HepG2 (cell line): ENCODE results near the gene ARF6. TPM values are rescaled to one million over a fixed set of nuclear protein-coding genes. Genes with fewer than 3 reads are reported as not detected.

Source experiments
- CBX1 ChIP-seq: IDR thresholded peaks from one replicate; pipeline ENCODE4 v1.6.1; 2016; ENCODE audit warnings: antibody characterized with exemption, low read depth
- EHMT2 ChIP-seq: fragments of 200-600 bp; sonication (generic); IDR thresholded peaks from 2 replicates; pipeline ENCODE4 v1.7.0; 2017; ENCODE audit warnings: antibody characterized with exemption, low read depth, low read length, borderline replicate concordance
- FOXC1 ChIP-seq: sonication (generic); formaldehyde crosslinking; IDR thresholded peaks from 2 replicates; pipeline ENCODE4 v1.8.0; 2022; ENCODE audit warnings: mild to moderate bottlenecking, missing genetic modification reagents, borderline replicate concordance
- FOXK2 ChIP-seq: fragments of 450-650 bp; IDR thresholded peaks from 2 replicates; pipeline ENCODE4 v1.6.1; 2016
- MATR3 ChIP-seq: sonication (generic); formaldehyde crosslinking; IDR thresholded peaks from 2 replicates; pipeline ENCODE4 v1.4.0; 2020; ENCODE audit warnings: missing genetic modification reagents
- PAX8 ChIP-seq: sonication (generic); formaldehyde crosslinking; IDR thresholded peaks from 2 replicates; pipeline ENCODE4 v1.8.0; 2022; ENCODE audit warnings: mild to moderate bottlenecking, missing genetic modification reagents, borderline replicate concordance
- RCOR2 ChIP-seq: IDR thresholded peaks from 2 replicates; pipeline ENCODE4 v1.6.1; 2016; ENCODE audit warnings: missing biosample characterization, missing genetic modification reagents
- ZNF12 ChIP-seq: sonication (generic); formaldehyde crosslinking; IDR thresholded peaks from 2 replicates; pipeline ENCODE4 v1.5.0; 2020; ENCODE audit warnings: missing genetic modification reagents
- ZNF367 ChIP-seq: sonication (generic); formaldehyde crosslinking; IDR thresholded peaks from 2 replicates; pipeline ENCODE4 v1.4.0; 2020; ENCODE audit warnings: missing genetic modification reagents, borderline replicate concordance
- ZNF446 ChIP-seq: sonication (generic); formaldehyde crosslinking; IDR thresholded peaks from 2 replicates; pipeline ENCODE4 v1.5.0; 2020; ENCODE audit warnings: mild to moderate bottlenecking, missing genetic modification reagents
- ZNF550 ChIP-seq: sonication (generic); formaldehyde crosslinking; IDR thresholded peaks from 2 replicates; pipeline ENCODE4 v1.4.0; 2020; ENCODE audit warnings: mild to moderate bottlenecking, missing genetic modification reagents, borderline replicate concordance
- polyA plus RNA-seq, 8 experiments: library from polyadenylated mRNA; depleted of rRNA in 3 of 8; stranded (reverse) in 7 of 8; unstranded in 1 of 8; fragments of >200 nt; fragmentation: Illumina TruSeq in 4 of 8; extraction: Trizol in 4 of 8; gene quantifications; 2 replicates each; pipeline versions ENCODE4 v1.2.1 to v1.2.3, GENCODE V29; 2011 to 2016; ENCODE audit warnings: low read depth in 4 of 8, missing spikeins in 1 of 8, mixed read lengths in 1 of 8; ENCODE audit not compliant: insufficient read depth in 1 of 8
- total RNA-seq, 5 experiments: library from RNA; depleted of rRNA; stranded (reverse); fragments of >200 nt; fragmentation: Illumina TruSeq; extraction: Trizol; gene quantifications; 2 replicates each; pipeline ENCODE4 v1.2.3, GENCODE V29; 2016; ENCODE audit warnings: low read depth in 1 of 5
- TF ChIP-seq, protein P1 (sequence below): sonication (generic); formaldehyde crosslinking; conservative IDR thresholded peaks from 2 replicates; pipeline ENCODE4 v1.8.0; 2022; ENCODE audit warnings: mild to moderate bottlenecking, moderate library complexity, missing genetic modification reagents
- TF ChIP-seq, protein P2 (sequence below): sonication (generic); formaldehyde crosslinking; IDR thresholded peaks from 2 replicates; pipeline ENCODE4 v1.4.0; 2020; ENCODE audit warnings: mild to moderate bottlenecking, missing genetic modification reagents
- TF ChIP-seq, protein P3 (sequence below): IDR thresholded peaks from 2 replicates; pipeline ENCODE4 v1.6.1; 2016
- TF ChIP-seq, protein P4 (sequence below): sonication (generic); formaldehyde crosslinking; IDR thresholded peaks from 2 replicates; pipeline ENCODE4 v1.9.0; 2021; ENCODE audit warnings: missing genetic modification reagents, borderline replicate concordance
- TF ChIP-seq, protein P5 (sequence below): sonication (generic); formaldehyde crosslinking; IDR thresholded peaks from 2 replicates; pipeline ENCODE4 v1.4.0; 2020; ENCODE audit warnings: missing genetic modification reagents
- TF ChIP-seq, protein P6 (sequence below): sonication (generic); formaldehyde crosslinking; IDR thresholded peaks from 2 replicates; pipeline ENCODE4 v1.5.1; 2020; ENCODE audit warnings: missing genetic modification reagents, mild to moderate bottlenecking, borderline replicate concordance

The ARF6 gene
- total and polyA plus RNA-seq, 2 of the 13 experiments (the other 11 are each of a cell fraction or from before 2014, with no cell fraction given) = 12.7 to 31.9 TPM

DNA sequence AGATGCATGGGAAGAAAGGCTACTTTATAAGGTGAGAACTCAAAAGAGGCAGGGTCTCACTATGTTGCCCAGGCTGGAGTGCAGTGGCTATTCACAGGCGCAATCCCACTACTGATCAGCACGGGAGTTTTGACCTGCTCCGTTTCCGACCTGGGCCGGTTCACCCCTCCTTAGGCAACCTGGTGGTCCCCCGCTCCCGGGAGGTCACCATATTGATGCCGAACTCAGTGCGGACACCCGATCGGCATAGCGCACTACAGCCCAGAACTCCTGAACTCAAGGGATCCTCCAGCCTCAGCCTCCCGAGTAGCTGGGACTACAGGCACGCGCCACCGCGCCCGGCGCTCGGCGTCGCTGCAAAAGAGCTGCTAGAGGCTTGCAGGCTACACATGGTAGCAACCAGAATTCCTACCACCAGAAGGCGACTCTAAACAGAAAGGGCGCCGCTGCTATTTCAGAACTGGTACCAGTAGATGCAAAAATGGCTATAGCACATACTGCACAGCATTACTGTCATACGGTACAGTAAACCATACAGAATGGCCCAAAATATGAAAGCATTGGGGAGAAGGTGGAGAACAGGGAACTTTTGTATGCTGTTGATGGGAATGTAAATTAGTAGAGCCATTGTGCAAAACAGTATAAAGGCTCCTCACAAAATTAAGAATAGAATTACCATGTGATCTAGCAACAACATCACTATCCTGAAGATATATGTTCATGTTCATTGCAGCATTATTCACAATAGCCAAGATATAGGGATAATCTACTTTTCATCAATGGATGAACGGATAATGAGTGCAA, 39.1 kb upstream of the ARF6 start (continued):
- no peak for TF ChIP-seq FOXC1
- TF ChIP-seq, protein P1, sequence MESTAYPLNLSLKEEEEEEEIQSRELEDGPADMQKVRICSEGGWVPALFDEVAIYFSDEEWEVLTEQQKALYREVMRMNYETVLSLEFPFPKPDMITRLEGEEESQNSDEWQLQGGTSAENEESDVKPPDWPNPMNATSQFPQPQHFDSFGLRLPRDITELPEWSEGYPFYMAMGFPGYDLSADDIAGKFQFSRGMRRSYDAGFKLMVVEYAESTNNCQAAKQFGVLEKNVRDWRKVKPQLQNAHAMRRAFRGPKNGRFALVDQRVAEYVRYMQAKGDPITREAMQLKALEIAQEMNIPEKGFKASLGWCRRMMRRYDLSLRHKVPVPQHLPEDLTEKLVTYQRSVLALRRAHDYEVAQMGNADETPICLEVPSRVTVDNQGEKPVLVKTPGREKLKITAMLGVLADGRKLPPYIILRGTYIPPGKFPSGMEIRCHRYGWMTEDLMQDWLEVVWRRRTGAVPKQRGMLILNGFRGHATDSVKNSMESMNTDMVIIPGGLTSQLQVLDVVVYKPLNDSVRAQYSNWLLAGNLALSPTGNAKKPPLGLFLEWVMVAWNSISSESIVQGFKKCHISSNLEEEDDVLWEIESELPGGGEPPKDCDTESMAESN = no peak
- no peak for TF ChIP-seq EHMT2
- TF ChIP-seq, protein P2, sequence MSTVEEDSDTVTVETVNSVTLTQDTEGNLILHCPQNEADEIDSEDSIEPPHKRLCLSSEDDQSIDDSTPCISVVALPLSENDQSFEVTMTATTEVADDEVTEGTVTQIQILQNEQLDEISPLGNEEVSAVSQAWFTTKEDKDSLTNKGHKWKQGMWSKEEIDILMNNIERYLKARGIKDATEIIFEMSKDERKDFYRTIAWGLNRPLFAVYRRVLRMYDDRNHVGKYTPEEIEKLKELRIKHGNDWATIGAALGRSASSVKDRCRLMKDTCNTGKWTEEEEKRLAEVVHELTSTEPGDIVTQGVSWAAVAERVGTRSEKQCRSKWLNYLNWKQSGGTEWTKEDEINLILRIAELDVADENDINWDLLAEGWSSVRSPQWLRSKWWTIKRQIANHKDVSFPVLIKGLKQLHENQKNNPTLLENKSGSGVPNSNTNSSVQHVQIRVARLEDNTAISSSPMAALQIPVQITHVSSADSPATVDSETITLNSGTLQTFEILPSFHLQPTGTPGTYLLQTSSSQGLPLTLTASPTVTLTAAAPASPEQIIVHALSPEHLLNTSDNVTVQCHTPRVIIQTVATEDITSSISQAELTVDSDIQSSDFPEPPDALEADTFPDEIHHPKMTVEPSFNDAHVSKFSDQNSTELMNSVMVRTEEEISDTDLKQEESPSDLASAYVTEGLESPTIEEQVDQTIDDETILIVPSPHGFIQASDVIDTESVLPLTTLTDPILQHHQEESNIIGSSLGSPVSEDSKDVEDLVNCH (CRISPR knock-in tag) = no peak
- no peak for TF ChIP-seq ZNF446
- peak; percentile 69; the same call in 1 of the 2 replicates for TF ChIP-seq ZNF12 (CRISPR knock-in tag)
- TF ChIP-seq RCOR2 (CRISPR knock-in tag) = peak; percentile 91
- TF ChIP-seq, protein P3, sequence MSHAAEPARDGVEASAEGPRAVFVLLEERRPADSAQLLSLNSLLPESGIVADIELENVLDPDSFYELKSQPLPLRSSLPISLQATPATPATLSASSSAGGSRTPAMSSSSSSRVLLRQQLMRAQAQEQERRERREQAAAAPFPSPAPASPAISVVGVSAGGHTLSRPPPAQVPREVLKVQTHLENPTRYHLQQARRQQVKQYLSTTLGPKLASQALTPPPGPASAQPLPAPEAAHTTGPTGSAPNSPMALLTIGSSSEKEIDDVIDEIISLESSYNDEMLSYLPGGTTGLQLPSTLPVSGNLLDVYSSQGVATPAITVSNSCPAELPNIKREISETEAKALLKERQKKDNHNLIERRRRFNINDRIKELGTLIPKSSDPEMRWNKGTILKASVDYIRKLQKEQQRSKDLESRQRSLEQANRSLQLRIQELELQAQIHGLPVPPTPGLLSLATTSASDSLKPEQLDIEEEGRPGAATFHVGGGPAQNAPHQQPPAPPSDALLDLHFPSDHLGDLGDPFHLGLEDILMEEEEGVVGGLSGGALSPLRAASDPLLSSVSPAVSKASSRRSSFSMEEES (CRISPR knock-in tag) = no peak
- TF ChIP-seq, protein P4, sequence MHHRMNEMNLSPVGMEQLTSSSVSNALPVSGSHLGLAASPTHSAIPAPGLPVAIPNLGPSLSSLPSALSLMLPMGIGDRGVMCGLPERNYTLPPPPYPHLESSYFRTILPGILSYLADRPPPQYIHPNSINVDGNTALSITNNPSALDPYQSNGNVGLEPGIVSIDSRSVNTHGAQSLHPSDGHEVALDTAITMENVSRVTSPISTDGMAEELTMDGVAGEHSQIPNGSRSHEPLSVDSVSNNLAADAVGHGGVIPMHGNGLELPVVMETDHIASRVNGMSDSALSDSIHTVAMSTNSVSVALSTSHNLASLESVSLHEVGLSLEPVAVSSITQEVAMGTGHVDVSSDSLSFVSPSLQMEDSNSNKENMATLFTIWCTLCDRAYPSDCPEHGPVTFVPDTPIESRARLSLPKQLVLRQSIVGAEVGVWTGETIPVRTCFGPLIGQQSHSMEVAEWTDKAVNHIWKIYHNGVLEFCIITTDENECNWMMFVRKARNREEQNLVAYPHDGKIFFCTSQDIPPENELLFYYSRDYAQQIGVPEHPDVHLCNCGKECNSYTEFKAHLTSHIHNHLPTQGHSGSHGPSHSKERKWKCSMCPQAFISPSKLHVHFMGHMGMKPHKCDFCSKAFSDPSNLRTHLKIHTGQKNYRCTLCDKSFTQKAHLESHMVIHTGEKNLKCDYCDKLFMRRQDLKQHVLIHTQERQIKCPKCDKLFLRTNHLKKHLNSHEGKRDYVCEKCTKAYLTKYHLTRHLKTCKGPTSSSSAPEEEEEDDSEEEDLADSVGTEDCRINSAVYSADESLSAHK (CRISPR knock-in tag) = no peak
- TF ChIP-seq, protein P5, sequence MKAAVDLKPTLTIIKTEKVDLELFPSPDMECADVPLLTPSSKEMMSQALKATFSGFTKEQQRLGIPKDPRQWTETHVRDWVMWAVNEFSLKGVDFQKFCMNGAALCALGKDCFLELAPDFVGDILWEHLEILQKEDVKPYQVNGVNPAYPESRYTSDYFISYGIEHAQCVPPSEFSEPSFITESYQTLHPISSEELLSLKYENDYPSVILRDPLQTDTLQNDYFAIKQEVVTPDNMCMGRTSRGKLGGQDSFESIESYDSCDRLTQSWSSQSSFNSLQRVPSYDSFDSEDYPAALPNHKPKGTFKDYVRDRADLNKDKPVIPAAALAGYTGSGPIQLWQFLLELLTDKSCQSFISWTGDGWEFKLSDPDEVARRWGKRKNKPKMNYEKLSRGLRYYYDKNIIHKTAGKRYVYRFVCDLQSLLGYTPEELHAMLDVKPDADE (CRISPR knock-in tag) = no peak
- no peak for TF ChIP-seq ZNF367 (CRISPR knock-in tag)
- no peak for TF ChIP-seq MATR3
- TF ChIP-seq, protein P6, sequence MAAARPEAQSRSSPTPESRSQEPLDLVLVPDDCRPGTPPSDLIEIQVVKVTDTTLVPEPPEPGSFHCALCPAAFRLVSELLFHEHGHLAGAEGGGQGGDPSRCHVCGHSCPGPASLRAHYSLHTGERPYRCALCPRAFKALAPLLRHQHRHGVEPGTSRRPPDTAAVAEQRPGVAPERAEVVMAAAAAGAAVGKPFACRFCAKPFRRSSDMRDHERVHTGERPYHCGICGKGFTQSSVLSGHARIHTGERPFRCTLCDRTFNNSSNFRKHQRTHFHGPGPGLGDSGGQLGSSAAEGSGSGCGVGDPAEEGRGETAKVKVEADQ (CRISPR knock-in tag) = no peak
- TF ChIP-seq CBX1 = no peak
- TF ChIP-seq ZNF550 (CRISPR knock-in tag) = no peak
- no peak for TF ChIP-seq PAX8 (CRISPR knock-in tag)
- TF ChIP-seq FOXK2 = no peak
